SK-N-SH treated with all-trans-retinoic acid at 6 μM for 48 hours (cell line): ENCODE data around the gene FANCC.

Source experiments
- ARNTL ChIP-seq: fragments of 450-650 bp; formaldehyde crosslinking; IDR thresholded peaks from 2 replicates; pipeline ENCODE4 v1.5.0; 2020; ENCODE audit warnings: low read depth, mild to moderate bottlenecking, moderate library complexity, borderline replicate concordance
- CREB5 ChIP-seq: fragments of 250-450 bp; sonication (Bioruptor Pico); IDR thresholded peaks from 2 replicates; pipeline ENCODE4 v1.5.1; 2020; ENCODE audit warnings: low read depth, mild to moderate bottlenecking, moderate library complexity
- GLIS3 ChIP-seq: fragments of 250-450 bp; sonication (Bioruptor Pico); IDR thresholded peaks from 2 replicates; pipeline ENCODE4 v1.5.0; 2020; ENCODE audit warnings: mild to moderate bottlenecking, moderate library complexity
- ISL1 ChIP-seq: fragments of 250-450 bp; sonication (Bioruptor Pico); IDR thresholded peaks from 2 replicates; pipeline ENCODE4 v2.1.2; 2022; ENCODE audit warnings: mild to moderate bottlenecking, moderate library complexity
- PATZ1 ChIP-seq: fragments of 250-450 bp; sonication (Bioruptor Pico); IDR thresholded peaks from 2 replicates; pipeline ENCODE4 v1.8.0; 2020; ENCODE audit warnings: mild to moderate bottlenecking, moderate library complexity, borderline replicate concordance
- POU6F1 ChIP-seq: fragments of 250-450 bp; sonication (Bioruptor Pico); IDR thresholded peaks from 2 replicates; pipeline ENCODE4 v1.8.0; 2021; ENCODE audit warnings: low read depth, mild to moderate bottlenecking, moderate library complexity, borderline replicate concordance
- PPARA ChIP-seq: fragments of 250-450 bp; sonication (Bioruptor Pico); IDR thresholded peaks from 2 replicates; pipeline ENCODE4 v1.5.0; 2020; ENCODE audit warnings: mild to moderate bottlenecking, borderline replicate concordance
- RARB ChIP-seq: fragments of 250-450 bp; sonication (Bioruptor Pico); IDR thresholded peaks from 2 replicates; pipeline ENCODE4 v1.8.0; 2021; ENCODE audit warnings: mild to moderate bottlenecking, moderate library complexity
- TOX ChIP-seq: fragments of 250-450 bp; sonication (Bioruptor Pico); IDR thresholded peaks from 2 replicates; pipeline ENCODE4 v1.8.0; 2021; ENCODE audit warnings: mild to moderate bottlenecking, moderate library complexity, borderline replicate concordance
- TSHZ2 ChIP-seq: fragments of 250-450 bp; sonication (Bioruptor Pico); IDR thresholded peaks from 2 replicates; pipeline ENCODE4 v1.5.0; 2020; ENCODE audit warnings: mild to moderate bottlenecking, moderate library complexity
- ZC3H10 ChIP-seq: fragments of 250-450 bp; sonication (Bioruptor Pico); IDR thresholded peaks from 2 replicates; pipeline ENCODE4 v1.5.1; 2021; ENCODE audit warnings: mild to moderate bottlenecking, moderate library complexity
- ZFP3 ChIP-seq: fragments of 250-450 bp; sonication (Bioruptor Pico); IDR thresholded peaks from 2 replicates; pipeline ENCODE4 v1.5.0; 2020; ENCODE audit warnings: mild to moderate bottlenecking, moderate library complexity
- ZFP30 ChIP-seq: fragments of 450-650 bp; formaldehyde crosslinking; IDR thresholded peaks from 2 replicates; pipeline ENCODE4 v1.5.0; 2022; ENCODE audit warnings: mild to moderate bottlenecking, moderate library complexity
- ZNF8 ChIP-seq: fragments of 450-650 bp; formaldehyde crosslinking; IDR thresholded peaks from 2 replicates; pipeline ENCODE4 v1.5.0; 2020; ENCODE audit warnings: mild to moderate bottlenecking, moderate library complexity

GRCh38 chr9:95360866-95361265 lies 43.4 kb upstream of the FANCC start:
- TF ChIP-seq ZFP3 (CRISPR knock-in tag) (no peak), ZFP30 (CRISPR knock-in tag) (no peak), ISL1 (CRISPR knock-in tag) (no peak), PATZ1 (no peak), CREB5 (CRISPR knock-in tag) (no peak), TSHZ2 (no peak), POU6F1 (CRISPR knock-in tag) (no peak), ARNTL (no peak), RARB (no peak), ZC3H10 (CRISPR knock-in tag) (no peak), TOX (no peak), ZNF8 (CRISPR knock-in tag) (no peak), GLIS3 (CRISPR knock-in tag) (no peak), PPARA (CRISPR knock-in tag) (no peak)
